SU-DHL-6 (cell line): ENCODE measurements around the gene SLC5A10.

Source experiments
- EZH2phosphoT487 ChIP-seq: fragments of 200-600 bp; sonication (generic), shearing (Covaris generic); conservative IDR thresholded peaks from 2 replicates; pipeline ENCODE4 v1.6.1; 2018; ENCODE audit warnings: mild to moderate bottlenecking, antibody characterized with exemption, low read length, moderate library complexity, mixed read lengths
- TF ChIP-seq, protein P1 (sequence below): fragments of 200-600 bp; sonication (generic); IDR thresholded peaks from one replicate; pipeline ENCODE4 v1.5.1; 2017; ENCODE audit warnings: antibody characterized with exemption, mild to moderate bottlenecking, low read length, moderate library complexity; ENCODE audit not compliant: insufficient read depth, poor library complexity, severe bottlenecking

DNA sequence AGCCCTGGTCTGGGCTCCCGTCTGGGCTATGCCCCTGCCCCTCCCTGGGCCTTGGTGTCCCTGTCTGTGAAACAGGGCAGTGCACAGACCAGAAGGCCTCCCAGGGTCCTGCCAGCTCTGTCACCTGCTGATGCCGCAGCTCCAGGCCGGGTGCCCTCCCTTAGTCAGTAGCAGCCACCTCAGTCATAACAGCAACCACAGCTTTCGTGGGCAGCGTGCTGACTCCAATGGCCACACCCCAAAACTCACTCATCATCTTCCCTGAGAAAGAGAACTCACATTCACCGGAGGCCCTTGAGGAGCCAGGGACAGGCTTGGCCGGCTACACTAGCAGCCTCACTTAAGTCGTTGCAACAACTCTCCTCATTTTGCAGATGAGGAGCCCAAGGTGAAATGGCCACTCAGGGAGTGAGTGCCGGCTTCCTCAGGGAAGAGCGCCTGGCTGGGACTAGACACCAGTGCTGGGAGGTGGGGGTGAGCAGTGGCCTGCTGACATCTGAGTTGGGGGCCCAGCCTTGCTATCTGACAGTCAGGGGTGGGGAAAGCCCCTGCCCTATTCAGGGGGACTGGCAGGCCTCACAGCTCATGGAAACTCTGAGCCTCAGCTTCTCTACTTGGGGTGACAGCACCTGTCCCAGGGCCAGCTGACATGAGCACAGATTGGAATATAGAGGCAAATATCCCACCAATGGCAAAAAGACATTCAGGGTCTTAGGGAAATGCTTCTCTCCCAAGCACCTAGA lies 22.6 kb downstream of the SLC5A10 start:
- TF ChIP-seq, protein P1, sequence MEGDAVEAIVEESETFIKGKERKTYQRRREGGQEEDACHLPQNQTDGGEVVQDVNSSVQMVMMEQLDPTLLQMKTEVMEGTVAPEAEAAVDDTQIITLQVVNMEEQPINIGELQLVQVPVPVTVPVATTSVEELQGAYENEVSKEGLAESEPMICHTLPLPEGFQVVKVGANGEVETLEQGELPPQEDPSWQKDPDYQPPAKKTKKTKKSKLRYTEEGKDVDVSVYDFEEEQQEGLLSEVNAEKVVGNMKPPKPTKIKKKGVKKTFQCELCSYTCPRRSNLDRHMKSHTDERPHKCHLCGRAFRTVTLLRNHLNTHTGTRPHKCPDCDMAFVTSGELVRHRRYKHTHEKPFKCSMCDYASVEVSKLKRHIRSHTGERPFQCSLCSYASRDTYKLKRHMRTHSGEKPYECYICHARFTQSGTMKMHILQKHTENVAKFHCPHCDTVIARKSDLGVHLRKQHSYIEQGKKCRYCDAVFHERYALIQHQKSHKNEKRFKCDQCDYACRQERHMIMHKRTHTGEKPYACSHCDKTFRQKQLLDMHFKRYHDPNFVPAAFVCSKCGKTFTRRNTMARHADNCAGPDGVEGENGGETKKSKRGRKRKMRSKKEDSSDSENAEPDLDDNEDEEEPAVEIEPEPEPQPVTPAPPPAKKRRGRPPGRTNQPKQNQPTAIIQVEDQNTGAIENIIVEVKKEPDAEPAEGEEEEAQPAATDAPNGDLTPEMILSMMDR, result no peak
- TF ChIP-seq EZH2phosphoT487, result no peak
